Omental fat pad (tissue), 4 donors: ENCODE data around the gene HOMER2. TPM values are rescaled to one million over a fixed set of nuclear protein-coding genes. Genes with fewer than 3 reads are reported as not detected.
"Not testable (repeated sequence)": the region's sequence is repeated elsewhere in the genome, so short reads cannot be mapped to it uniquely, and the experiment has no call there.

Experiments used
- ATAC-seq: fragments of 150-250 bp; one replicate; pipeline ENCODE4 v1.9.1; 2016; ENCODE audit warnings: mild to moderate bottlenecking, moderate library complexity; ENCODE audit not compliant: low FRiP score
- DNase-seq: peaks from one replicate; pipeline ENCODE4 v3.0.0-alpha.2; 2019; ENCODE audit warnings: low spot score
- total RNA-seq, 4 donors: library from RNA; depleted of rRNA; stranded (reverse); fragments of >200 nt; gene quantifications; one replicate each; pipeline ENCODE4 v1.1.0, GENCODE V29; 2016
- TF ChIP-seq, protein P1 (sequence below), 3 donors: fragments of 450-650 bp; IDR thresholded peaks; one replicate each; pipeline ENCODE4 v1.5.1; 2016 to 2017; ENCODE audit warnings: antibody characterized with exemption in 3 of 3, mild to moderate bottlenecking in 3 of 3, moderate library complexity in 2 of 3

Gene HOMER2
- total RNA-seq, 4 donors from 2014 or later = 4.0 to 7.1 (median 4.7) TPM

DNA sequence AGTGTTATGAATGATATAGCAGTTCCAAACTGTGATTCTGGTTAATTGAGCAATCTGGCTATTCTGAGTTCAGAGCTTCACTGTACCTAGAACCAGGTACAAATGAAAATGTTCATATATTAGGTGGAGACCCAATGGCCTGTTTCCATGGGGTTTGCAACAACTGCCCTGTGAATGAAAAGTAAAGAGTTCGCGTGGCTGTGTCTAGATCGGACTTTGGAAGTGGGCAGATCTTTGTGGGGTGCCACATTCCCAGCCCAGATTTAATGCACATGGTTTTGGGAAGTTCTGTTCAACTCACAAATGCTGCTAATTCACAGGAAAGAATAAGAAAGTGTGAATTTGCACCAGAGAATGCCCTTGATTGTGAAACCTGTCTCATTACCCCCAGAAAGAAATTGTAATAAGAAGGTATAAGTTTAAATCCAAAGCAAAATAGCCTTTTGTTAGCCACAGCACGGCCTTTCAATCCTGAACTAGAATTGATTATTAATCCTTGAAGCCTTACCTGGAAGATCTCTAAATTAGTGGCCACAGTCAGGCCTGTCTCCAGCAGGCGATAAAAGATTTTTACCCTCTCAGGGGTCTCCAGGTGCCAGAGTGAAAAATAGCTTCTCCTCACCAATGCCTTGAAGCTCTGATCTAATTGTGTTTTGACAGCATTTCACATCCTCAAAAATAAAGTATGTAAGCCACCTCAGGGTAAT is 120.5 kb downstream of the HOMER2 start:
- no peak for ATAC-seq
- DNase-seq = no peak
- TF ChIP-seq, protein P1, sequence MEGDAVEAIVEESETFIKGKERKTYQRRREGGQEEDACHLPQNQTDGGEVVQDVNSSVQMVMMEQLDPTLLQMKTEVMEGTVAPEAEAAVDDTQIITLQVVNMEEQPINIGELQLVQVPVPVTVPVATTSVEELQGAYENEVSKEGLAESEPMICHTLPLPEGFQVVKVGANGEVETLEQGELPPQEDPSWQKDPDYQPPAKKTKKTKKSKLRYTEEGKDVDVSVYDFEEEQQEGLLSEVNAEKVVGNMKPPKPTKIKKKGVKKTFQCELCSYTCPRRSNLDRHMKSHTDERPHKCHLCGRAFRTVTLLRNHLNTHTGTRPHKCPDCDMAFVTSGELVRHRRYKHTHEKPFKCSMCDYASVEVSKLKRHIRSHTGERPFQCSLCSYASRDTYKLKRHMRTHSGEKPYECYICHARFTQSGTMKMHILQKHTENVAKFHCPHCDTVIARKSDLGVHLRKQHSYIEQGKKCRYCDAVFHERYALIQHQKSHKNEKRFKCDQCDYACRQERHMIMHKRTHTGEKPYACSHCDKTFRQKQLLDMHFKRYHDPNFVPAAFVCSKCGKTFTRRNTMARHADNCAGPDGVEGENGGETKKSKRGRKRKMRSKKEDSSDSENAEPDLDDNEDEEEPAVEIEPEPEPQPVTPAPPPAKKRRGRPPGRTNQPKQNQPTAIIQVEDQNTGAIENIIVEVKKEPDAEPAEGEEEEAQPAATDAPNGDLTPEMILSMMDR (IDR thresholded peaks at IDR 0.05) = no peak

DNA sequence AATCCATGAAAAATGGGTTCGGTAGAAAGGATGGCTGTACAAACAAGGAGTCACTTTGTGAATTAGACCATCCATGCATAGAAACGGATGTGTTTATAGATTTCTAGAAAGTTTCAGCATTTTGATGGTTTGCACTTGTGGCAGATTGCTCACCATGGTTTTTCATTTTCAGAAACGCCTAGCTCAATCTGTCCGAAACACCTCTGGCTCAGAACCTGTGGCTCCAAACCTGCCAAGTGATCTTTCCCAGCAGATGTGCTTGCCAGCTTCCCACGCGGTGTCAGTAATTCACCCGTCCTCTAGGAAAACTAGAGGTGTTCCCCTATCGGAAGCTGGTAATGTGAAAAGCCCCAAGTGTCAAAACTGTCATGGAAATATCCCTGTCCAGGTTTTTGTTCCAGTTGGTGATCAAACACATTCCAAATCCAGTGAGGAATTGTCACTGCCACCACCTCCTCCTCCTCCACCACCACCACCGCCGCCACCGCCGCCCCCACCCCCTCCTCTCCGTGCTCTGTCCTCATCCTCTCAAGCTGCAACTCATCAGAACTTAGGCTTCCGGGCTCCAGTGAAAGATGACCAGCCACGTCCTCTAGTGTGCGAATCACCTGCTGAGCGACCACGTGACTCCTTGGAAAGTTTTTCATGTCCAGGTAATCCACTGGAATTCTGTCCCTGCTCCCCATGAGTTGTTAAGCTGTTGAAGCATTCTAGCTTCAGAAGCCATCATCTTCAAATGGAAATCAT is 121.9 kb downstream of the HOMER2 start:
- TF ChIP-seq, protein P1 (IDR thresholded peaks at IDR 0.05) = no peak
- ATAC-seq (no peak), DNase-seq (no peak)

DNA sequence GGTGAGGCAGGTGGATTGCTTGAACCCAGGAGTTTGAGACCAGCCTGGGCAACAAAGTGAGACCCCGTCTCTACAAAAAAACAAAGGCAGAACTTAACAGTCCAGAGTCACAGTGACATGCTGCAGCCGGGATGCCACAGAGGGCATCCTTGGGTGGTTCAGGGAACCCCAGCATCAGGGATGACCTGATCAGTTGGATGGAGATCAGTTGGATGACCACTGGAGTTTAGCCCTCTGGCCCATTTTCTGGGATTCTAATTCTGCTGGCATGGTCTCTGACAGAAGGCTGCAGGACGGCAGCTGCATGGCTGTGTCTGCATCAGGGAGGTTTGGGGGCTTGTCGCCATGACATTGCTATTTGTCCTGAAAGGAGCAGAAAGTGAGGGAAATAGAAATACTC is 123.3 kb downstream of the HOMER2 start:
- no peak for ATAC-seq
- TF ChIP-seq, protein P1 (IDR thresholded peaks at IDR 0.05) = no peak
- no peak for DNase-seq

DNA sequence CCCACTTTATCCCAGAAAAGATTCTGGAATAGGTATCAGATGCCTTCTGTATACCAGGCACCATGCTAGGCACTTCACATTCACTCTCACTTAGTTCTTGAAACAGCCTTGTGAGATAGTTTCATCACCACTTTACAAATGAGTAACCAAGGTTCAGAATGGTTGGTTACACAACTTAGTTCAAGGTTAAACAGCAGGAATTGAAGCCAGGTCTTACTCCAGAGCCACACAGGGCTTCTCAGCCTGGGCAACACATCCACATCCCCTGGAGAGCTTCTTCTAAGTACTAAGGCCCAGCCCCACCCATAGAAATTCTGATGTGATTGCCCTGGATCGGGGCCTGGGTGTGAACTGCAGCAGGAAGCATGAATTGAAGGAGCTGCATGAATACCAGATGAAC is 124.4 kb downstream of the HOMER2 start:
- no peak for DNase-seq
- TF ChIP-seq, protein P1 (IDR thresholded peaks at IDR 0.05) = no peak
- no peak for ATAC-seq

DNA sequence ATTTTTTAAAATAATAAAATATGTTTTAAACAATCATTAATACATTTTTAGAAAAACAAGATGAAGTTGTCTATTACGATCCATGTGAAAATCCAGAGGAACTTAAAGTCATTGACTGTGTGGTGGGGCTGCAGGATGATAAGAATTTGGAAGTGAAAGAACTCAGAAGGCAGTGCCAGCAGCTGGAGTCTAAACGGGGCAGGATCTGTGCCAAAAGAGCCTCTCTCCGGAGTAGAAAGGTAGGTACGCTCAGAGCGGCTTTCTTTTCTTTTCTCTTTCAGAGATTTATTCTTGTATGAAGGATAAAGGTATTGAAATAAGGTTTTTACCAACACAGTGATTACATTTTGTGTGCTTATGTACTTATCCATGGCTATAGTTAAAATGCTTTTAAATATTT is 129.5 kb downstream of the HOMER2 start:
- TF ChIP-seq, protein P1 (IDR thresholded peaks at IDR 0.05) = no peak
- ATAC-seq (no peak), DNase-seq (no peak)

DNA sequence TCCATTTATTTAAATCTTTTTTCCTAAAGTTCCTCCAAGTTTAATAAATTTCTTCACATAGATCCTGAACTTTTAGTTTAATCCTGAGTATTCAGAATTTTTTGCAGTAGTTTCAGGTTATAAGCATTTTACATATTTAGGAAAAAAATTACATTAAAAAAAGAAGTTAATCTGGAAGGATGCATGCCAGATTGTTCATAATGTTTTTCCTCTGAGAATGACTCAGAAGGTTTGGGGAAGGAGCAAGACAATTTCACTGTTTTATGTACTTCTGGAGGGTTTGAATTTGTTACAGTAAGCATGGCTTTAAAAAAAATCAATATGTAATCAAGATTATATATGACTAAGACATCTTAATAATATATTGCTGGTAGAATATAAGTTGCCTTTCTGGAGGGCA is 130.7 kb downstream of the HOMER2 start:
- not testable (repeated sequence) for ATAC-seq, DNase-seq

DNA sequence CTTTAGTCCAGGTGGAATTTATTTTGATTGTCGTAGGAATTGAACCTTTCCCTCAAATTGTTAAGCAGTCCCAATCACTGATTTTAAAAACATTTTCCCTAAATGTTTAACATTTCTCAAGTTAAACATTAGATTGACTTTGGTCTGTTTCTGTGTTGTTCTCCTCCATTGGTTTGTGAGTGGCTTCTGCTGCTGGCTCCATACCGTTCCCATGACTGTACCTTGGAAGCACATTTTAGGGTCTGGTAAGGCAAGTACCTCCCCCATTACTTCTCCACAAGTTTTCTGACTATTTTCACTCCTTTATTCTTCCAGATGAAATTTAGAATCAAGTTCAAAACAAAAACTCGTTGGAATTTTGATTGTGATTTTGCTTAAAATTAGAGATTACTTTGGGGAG is 131.1 kb downstream of the HOMER2 start:
- ATAC-seq, DNase-seq: not testable (repeated sequence)

DNA sequence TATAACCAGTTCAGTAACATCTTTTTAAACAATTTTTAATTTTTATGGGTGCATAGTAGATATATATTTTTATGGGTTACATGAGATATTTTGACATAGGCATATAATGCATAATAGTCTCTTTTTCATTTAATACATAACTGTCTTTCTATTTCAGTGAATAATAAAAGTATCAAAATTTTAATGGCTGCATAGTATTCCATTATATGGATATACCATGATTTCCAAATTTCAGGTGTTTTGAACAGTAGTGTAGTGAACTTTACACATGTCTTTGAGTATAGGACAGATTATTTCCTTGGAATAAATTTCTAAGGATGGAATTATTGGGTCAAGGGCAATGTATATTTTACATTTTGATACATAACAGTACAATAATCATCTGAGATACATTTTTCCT is 132.4 kb downstream of the HOMER2 start:
- TF ChIP-seq, protein P1 (IDR thresholded peaks at IDR 0.05) = no peak
- DNase-seq (no peak), ATAC-seq (no peak)
